GM19455 (cell line): ENCODE results near the gene ARID1B.
"Not testable (repeated sequence)": the region's sequence is repeated elsewhere in the genome, so short reads cannot be mapped to it uniquely, and the experiment has no call there.

Experiments
- ATAC-seq: cut with Tn5 transposase; IDR thresholded peaks from one replicate; pipeline ENCODE4 v1.9.1; 2021; ENCODE audit not compliant: unreplicated experiment

The ARID1B gene

DNA sequence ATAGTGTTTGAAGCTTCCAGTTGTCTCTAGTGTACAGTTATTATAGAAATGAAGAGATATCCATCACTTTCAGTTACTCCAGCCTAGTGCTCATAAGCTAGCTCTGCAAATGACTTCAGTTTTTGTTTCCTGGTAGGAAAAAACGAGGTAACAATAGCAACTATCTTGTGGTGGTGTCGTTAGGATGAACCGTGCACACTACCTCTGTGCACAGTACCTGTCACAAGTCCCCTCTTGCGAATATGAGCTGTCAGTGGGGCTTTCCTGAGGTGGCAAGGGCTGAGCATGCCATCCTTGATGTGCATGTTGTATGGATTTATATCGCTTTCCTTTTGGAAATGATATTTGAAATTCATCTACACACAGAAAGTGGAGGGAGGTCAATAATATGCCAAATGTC, 151.8 kb downstream of the ARID1B start:
- ATAC-seq: no peak

DNA sequence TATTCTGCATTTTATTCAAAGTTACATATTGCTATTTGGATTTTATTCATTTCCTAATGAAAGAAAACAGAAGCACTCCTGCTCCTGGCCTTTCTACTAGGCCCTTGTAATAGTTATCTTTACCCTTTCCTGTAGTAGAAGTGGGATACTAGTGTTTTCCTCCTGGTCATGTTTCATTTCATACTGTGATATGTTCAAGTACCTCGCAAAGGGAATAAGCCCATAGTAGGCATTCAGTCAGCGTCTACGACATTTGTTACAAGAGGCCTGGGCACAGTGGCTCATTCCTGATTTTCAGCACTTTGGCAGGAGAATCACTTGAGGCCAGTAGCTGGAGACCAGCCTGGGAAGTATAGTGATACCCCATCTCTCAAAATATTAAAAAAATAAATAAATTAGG, 154.1 kb downstream of the ARID1B start:
- ATAC-seq: no peak

DNA sequence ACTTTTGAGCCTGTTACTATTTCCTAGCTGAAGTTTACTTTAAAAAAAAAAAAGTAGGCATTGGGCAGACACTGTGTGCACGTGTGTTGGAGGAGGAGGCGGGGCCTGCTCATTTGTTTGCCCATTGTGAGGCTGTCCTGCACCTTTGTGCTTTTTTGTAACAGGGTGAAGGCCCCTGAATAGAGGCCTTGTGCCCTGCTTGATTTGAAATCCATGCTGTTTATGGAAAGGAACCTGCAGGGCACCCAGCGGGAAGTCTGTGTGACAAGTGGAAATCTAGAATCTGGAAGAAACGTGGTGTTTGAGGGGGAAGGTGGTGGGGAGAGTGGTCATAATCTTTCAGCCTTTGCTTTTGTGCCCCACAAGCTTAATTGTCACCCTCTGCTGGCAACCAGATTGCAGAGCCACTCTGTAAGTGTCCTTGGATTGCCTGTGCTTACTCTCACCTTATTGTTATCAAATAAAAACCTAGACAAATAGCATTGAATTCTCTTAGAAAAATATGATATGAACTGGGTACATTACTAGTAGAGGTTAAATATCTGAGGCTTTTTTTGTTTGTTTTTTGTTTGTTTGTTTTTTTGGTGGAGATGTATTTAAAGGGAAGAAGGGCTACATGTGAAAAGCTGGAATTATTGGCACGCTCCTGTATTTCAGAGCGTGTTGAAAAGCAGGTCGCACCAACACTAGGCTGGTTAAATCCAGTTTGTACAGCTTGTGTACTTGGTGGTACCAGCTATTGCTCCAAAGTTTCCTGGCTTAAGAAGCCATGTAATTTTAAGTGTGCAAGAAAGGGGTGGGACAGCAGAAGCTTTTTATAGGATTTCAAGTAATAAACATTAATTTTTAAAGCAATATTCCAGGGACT, 156.3 kb downstream of the ARID1B start:
- no peak for ATAC-seq

DNA sequence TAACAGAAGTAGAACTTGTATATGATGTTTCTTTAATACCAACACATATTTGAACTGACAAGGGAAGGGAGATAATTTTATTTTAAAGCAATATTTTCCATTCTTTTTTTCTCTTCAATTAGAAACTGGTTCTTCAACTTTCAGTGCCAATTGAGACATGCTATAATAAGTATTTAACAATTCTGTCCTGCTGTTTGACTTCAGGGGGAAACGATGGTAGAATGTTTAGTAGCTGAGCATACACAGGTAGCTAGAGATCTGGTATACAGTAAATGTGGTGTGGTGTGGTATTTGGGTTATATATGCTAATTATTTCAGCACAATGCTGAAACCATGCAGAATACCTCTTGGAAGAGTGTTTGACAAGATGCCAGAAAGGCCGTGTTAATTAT, 156.9 kb downstream of the ARID1B start:
- no peak for ATAC-seq

DNA sequence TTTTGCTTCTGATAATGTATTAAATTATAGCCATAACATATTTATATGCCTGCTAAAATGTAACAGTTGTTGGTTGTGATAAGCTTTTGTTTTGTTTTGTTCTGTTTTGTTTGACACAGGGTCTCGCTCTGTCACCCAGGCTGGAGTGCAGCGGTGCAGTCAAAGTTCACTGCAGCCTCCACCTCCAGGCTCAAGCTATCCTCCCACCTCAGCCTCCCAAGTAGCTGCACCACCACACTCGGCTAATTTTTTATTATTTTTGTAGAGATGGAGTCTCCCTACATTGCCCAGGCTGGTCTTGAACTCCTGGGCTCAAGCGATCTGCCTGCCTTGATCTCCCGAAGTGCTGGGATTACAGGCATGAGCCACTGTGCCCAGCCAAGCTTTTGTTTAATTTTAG, 157.8 kb downstream of the ARID1B start:
- ATAC-seq: no peak

DNA sequence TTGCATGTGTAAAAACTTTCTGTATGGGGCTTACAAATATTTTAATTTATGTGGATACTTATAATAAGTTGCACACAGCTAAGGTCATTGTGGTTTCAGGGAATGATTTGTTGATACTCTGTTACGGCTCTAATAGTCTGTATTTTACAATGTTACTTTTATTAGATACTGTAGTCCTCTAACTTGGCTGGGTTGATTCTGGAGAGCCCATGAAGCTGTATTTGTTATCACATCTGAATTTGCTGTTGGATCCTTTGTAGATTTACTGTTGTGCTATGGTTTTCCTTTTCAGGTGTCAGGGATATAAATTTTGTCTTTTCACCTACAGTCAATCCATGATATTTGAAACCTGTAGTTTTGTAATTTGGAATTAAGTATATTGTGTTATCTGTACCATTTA, 161.0 kb downstream of the ARID1B start:
- no peak for ATAC-seq

DNA sequence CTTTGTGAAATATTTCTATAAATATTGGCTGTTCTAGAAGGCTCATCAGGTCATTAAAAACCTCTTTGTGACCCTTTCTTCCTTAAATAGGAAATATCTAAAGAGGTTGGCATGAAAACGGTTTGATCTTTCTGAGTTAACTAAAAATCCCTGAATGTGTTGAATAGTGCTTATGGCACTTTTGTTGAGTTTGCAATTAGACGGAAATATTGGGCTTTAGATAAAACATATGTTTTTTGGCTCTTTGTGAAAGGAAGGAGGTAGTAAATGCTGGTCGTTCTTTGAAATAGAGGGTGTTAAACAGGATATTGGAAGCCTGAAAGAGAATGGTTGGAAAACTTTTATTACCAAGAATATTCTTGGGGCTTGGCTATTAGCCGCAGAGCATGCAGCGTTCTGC, 163.0 kb downstream of the ARID1B start:
- ATAC-seq: no peak

DNA sequence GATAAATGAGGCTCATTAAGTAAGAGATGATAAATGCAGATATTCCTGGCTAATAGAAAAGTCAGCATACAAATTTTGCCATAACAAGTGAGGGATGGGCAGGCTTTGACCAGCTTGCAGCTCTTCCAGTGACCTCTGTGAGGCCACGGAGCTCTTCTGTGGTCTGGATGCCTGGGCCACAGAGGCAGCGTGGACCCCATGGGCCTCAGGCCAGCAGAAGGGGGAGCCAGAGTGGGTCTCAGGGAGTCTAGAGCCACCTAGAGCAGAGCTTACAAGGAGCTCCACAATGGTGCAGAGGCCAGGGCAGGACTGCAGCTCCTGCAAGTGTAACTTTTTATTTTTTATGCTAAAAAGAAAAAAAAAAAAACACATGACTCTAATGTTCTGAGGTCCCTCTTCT, 165.1 kb downstream of the ARID1B start:
- ATAC-seq: no peak

DNA sequence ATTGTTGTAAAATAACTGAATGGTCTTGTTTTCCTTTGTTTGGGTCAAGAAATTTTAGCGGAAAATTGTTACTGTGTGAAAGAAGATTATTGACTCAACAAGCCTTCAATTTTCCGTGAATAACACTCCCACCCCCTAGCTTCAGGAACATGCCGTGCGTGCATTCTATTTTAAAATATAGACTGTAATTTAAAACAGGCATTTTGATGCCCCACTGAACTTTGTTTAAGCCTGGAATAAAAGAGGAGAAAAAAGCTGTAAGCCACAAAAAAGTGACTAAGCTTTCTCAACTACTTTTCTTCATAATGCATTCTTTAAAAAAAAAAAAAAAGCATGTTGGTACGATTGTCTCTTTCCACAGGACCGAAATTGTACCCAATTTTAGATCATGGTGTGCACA, 166.0 kb downstream of the ARID1B start:
- no peak for ATAC-seq

DNA sequence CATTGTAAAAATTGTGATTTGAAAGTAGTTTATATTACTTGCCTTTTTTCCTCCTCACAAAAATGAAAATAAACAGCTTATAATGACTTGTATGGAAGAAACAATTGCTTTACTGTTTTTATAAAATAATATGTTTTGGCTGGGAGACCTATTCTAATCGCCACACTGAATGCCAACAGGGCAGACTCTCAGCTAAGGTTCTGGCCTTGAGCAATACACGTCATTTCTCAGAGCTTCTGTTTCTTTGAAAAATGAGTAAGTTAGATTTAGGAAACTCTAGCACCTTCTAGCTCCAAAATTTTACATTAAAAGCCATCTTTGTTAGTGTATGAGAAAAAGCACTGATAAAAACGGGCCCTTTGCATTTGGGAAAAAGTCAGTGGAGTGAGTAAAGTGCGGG, 166.6 kb downstream of the ARID1B start:
- no peak for ATAC-seq

DNA sequence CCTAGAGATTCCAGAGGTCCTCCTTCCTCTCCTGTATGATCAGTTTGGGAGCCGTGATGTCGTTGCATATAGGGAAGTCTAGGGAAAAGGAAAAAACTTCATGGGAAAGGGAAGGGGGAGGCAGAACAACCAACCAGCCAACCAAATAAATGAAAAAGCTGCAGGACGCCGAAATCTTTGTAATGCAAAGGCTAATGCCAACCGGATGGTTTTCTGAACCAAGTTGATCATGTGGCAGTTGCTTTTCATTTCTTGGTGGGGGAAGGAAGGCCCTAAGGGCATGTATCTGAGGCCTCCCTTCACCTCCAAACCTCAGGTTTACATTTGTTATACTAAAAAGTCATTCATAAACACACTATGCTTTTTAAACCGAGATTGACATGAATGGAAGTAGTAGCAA, 167.2 kb downstream of the ARID1B start:
- no peak for ATAC-seq

DNA sequence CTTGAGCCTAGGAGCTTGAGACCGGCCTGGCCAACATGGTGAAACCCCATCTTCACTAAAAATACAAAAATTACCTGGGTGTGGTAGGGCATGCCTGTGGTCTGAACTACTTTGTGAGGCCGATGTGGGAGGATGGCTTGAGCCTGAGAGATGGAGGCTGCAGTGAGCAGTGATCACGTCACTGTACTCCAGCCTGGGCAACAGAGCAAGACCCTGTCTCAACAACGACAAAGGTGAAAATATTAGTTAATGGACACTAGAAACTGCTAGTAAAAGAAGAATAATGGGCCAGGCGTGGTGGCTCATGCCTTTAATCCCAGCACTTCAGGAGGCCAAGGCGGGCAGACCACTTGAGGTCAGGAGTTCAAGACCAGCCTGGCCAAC, 168.6 kb downstream of the ARID1B start:
- not testable (repeated sequence) for ATAC-seq

DNA sequence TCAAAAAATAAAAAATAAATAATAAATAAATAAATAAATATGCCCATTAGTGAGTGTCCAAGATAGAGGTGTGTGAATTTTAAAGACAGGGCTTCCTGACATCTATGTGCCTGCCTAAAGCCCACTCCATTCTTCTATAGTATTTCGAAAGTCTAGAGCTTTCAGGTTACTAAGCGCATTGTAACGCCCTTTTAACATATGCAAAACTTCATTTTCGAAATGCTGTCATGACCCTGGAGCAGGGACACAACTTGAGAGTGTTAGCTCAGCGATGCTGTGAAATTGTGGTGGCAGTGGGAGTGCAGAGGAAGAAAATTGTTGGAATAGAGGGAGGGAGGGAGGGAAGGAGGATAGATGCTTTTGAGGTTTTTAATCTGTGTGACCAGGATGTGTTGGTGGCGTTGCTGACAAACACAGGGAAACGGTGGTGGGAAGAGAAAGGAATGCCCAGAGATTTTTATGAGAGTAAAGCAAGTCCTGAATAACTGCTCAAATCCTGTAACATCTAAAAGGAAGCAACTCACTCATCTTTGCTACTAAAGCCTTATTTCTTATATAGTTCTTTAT, 169.3 kb downstream of the ARID1B start:
- no peak for ATAC-seq

DNA sequence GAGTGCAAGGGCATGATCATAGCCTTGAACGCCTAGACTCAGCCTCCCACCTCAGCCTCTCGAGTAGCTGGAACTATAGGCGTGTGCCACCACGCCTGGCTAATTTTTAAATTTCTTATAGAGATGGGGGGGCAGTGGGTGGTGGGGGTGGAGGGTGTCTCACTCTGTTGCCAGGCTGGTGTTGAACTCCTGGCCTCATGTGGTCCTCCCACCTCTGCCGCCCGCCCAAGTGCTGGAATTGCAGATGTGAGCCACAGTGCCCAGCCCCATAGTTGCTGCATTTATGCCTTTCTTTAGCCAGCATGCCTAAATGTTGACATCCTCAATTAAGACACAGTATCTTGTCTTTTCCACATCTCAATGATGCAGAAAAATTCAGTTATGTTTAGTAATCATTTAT, 171.1 kb downstream of the ARID1B start:
- ATAC-seq: no peak

DNA sequence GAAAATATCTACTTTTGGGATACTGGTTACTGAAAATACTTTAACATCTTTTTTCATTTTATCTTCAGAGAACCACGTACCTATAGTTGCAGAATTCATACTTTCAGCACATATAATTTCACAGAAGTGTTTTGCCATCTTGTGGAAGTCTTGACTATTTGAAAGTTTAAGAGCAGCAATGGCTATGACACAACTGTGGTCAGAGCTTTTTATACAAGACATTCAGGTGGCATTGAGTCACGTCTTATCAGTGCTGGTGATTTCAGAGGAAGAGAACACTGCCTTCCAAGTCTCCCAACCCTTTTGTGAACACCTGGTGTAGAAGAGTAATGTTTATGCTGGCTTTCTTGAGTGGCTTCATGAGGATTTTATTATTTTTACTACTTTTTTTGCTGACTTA, 171.6 kb downstream of the ARID1B start:
- no peak for ATAC-seq

DNA sequence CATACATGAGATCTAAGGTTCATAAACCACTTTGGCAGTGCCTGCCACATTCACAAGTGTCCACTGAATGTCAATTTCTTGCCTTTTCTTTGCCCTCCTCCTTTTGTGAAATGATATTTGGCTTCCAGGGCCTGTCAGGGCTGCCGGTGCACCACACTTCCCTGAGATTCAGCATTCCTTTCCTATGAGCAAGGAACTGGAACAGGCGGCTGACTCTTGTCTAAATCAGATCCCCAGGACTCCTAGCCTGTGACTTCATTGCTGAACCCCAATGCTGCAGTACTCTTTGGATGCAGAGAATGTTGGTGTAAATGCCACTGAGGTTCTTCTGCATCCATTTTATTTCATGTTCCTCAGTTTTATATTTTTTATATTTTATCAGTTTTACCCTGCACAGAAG, 172.2 kb downstream of the ARID1B start:
- ATAC-seq: no peak

DNA sequence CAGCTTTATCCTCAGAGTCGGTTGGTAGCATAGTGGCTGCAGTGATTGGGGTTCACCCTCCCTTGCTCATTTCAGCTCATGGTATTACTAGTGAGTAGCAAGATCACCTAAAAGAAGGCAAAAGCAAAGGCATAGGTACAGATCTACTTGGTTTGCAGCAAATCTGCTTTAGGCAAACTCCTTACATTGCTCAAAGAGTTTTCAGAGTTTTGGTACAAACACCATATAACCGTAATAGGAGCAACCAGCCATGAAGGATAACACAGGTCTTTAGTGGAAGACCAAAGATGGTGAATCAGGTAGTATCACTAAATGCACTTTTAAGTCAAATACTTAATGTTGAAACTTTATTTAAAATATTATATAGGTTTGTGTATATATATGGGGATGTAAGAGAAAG, 172.9 kb downstream of the ARID1B start:
- ATAC-seq: no peak

DNA sequence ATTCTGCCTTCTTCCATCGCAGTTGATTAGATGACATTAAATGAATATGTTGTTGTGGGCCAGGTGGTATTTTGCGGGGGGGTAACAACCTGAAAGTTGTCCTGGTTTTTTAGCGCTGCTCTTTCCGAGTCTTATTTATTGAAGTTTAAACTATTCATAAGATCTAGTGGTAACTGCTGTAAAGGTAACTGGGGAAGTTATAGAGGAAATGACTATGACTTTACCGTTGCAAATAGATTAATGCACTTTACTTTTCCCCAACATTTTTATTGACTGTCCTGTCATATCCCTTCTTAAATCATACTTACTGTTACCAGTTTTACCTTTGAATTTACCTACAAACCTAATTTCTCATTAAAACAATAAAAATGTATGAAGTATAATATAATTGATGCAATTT, 173.4 kb downstream of the ARID1B start:
- no peak for ATAC-seq

DNA sequence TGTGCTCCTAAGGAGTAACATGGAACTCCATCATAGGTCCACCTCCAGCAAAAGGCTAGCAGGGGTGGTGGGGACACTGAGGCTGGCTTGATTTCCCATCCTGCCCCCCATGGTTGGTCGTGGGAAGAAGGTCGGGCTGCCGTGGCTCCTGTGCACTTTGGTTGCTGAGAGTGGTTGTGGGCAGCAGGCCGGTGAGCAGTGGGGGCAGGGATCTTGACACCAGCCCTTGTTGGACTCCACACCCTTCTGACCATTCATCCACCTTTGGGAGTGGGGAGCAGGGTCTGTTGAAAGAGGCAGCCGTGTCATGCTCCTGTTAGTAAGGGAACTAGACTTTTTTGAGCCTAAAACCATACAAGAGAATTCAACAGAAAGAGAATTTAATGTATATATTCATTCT, 175.2 kb downstream of the ARID1B start:
- no peak for ATAC-seq

DNA sequence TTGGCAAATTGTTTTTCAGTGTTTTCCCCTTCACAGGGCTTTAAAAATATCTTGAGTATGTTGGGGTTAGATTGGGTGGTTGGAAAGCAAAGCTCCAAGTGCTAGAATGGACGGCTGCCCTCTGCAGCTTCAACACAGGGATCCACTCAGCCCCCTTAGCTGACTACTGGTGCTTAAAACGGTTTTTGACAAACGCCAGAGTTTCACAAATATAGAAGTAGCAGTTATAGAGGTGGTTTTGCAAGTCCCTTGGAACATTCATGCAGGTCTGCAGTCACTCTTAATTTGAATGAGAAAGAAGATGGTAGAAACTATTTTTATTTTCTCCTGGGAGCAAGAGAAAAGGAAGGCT, 175.9 kb downstream of the ARID1B start:
- ATAC-seq: no peak

DNA sequence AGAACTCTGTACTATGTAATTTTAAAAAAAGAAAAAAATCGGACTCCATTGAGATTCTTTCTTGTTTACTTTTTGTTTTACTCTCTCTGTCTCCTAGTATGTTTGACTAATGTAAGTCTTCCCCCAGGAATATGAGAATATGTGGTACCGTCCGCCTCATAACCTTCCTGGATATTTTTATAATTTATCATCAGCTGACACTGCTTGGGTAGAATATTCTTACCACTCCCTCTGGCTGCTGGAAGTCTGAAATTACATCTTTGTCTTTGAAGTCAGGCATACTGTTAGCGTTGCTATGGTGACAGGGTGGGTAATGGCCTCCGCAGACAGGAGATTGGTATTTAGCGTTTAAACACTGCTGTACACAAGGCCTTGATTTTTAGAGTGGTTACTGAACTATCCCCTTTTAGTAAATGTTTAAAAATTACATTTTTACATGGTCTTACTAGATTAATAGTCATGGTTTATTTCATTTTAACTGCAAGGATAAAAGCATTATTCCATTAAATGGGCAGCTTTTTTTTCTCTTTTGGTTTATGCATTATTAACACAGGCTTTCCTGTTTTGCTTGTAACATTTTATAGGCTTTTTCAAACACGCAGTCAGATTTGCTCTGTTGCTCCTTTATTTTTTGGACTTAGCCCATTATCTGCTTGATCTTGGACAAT, 176.4 kb downstream of the ARID1B start:
- ATAC-seq: no peak

DNA sequence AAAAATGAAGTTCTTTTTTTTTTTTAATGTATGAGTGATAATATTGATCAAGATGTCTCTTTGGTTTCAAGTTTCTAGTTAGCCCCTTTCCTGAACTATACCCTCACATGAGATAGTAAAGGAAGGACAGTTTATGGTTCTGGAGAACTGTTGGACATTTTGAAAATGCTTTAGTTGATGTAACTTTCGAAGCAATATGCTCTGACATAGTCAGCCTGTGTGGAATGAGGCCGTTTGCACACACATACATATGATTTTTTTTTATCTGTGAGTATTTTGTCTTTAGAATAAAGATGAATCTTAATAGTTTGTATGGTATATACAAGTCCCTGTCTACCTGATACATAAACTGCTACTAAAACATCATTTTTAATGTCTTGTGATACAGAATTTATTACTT, 177.0 kb downstream of the ARID1B start:
- ATAC-seq: no peak

DNA sequence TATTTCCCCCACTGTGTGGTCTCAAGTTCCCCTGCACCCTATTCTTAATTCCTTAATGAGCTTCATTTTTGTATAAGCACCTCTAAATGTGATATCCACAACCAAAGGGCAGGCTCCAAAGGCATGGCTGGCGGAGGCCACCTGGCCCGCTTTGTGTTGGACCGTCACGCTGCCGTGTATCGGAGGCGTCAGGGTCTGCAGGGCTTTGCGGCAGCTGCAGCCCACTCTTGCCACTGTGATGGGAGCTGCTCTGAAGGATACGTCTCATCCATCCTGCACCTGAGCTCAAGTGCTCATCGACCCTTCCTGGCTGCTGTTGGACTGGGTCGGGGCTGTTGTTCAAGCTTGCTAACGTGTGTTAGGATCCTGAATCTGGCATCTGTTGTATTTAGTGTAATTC, 177.6 kb downstream of the ARID1B start:
- ATAC-seq: no peak
